KMS-11 (cell line): Measurements from ENCODE around the gene FPGS.

Experiments
- H2AFZ ChIP-seq: fragments of 200-600 bp; sonication (generic); 2 replicates; pipeline ENCODE4 v1.6.1; 2016; ENCODE audit warnings: antibody characterized with exemption, mixed run types, low read depth
- H3K27ac ChIP-seq: fragments of 200-600 bp; sonication (generic); 2 replicates; pipeline ENCODE4 v1.6.1; 2016; ENCODE audit warnings: mild to moderate bottlenecking, mixed run types
- H3K27me3 ChIP-seq: fragments of 200-600 bp; sonication (generic); 2 replicates; pipeline ENCODE4 v1.6.1; 2017; ENCODE audit warnings: mild to moderate bottlenecking, low read depth, mixed run types, moderate library complexity; ENCODE audit not compliant: insufficient read depth
- H3K36me3 ChIP-seq: fragments of 200-600 bp; sonication (generic); 2 replicates; pipeline ENCODE4 v1.6.1; 2017; ENCODE audit warnings: mild to moderate bottlenecking, mixed run types; ENCODE audit not compliant: insufficient read depth
- H3K4me1 ChIP-seq: fragments of 200-600 bp; sonication (generic); 2 replicates; pipeline ENCODE4 v1.6.1; 2016; ENCODE audit warnings: mild to moderate bottlenecking, low read depth, mixed run types; ENCODE audit not compliant: poor library complexity, severe bottlenecking
- H3K4me2 ChIP-seq: fragments of 200-600 bp; sonication (generic); 2 replicates; pipeline ENCODE4 v1.7.0; 2016; ENCODE audit warnings: mild to moderate bottlenecking, mixed run types
- H3K4me3 ChIP-seq: fragments of 200-600 bp; sonication (generic); IDR thresholded peaks from 2 replicates; pipeline ENCODE4 v1.6.1; 2017; ENCODE audit warnings: low read depth, low read length, mixed read lengths; ENCODE audit not compliant: insufficient read depth
- H3K79me2 ChIP-seq: fragments of 200-600 bp; sonication (generic); 2 replicates; pipeline ENCODE4 v1.6.1; 2016; ENCODE audit warnings: low read depth, mixed run types; ENCODE audit not compliant: insufficient read depth
- H3K9ac ChIP-seq: fragments of 200-600 bp; sonication (generic); 2 replicates; pipeline ENCODE4 v1.6.1; 2016; ENCODE audit warnings: mild to moderate bottlenecking, mixed run types
- H4K20me1 ChIP-seq: fragments of 200-600 bp; sonication (generic); 2 replicates; pipeline ENCODE4 v1.6.1; 2016; ENCODE audit warnings: mild to moderate bottlenecking, mixed run types; ENCODE audit not compliant: insufficient read depth
- CTCF ChIP-seq: fragments of 200-600 bp; sonication (generic); conservative IDR thresholded peaks from 2 replicates; pipeline ENCODE4 v1.6.1; 2017; ENCODE audit warnings: low read depth, mild to moderate bottlenecking, antibody characterized with exemption, low read length, moderate library complexity, mixed read lengths

FPGS gene

GRCh38 chr9:127802576-127803443, at the start of gene FPGS:
FPGS (plus strand) TSS chr9:127802882; CDS start chr9:127802925, 43 bp downstream.
- no peaks in the 10 kb centered on the region for H3K27me3 ChIP-seq
- H3K79me2 ChIP-seq = peaks cover 29% of the 10 kb centered on the region
- no peak; the same call in 1 of the 2 replicates for TF ChIP-seq CTCF
- peak within 1 kb of the TSS; percentile 92 for H3K9ac ChIP-seq
- peaks cover 34% of the 10 kb centered on the region for H3K4me1 ChIP-seq
- H3K4me2 ChIP-seq = peak within 1 kb of the TSS; percentile 90
- H3K4me3 ChIP-seq = no peak within 1 kb of the TSS
- peak within 1 kb of the TSS; percentile 80 for H2AFZ ChIP-seq
- H3K36me3 ChIP-seq = no peaks in the 10 kb centered on the region
- H3K27ac ChIP-seq = peak within 1 kb of the TSS; percentile 74
- H4K20me1 ChIP-seq = no peaks in the 10 kb centered on the region

- no peaks in the 10 kb centered on the region for H3K4me1 ChIP-seq
- H3K27ac ChIP-seq = no peak overlapping the region
- H3K36me3 ChIP-seq = no peaks in the 10 kb centered on the region
- no peak overlapping the region for H3K9ac ChIP-seq
- no peak overlapping the region for H2AFZ ChIP-seq
- no peak overlapping the region for H3K4me3 ChIP-seq
- no peaks in the 10 kb centered on the region for H3K79me2 ChIP-seq
- no peak for TF ChIP-seq CTCF
- no peaks in the 10 kb centered on the region for H3K27me3 ChIP-seq
- H3K4me2 ChIP-seq = no peak overlapping the region
- no peaks in the 10 kb centered on the region for H4K20me1 ChIP-seq
Measured at GRCh38 chr9:127753148-127753547, 49.5 kb upstream of the FPGS start.

GRCh38 chr9:127753622-127754021, 49.1 kb upstream of the FPGS start:
- Histone ChIP-seq H3K4me1 (no peaks in the 10 kb centered on the region), H3K4me3 (no peak overlapping the region), H3K4me2 (no peak overlapping the region), H3K79me2 (no peaks in the 10 kb centered on the region), H2AFZ (no peak overlapping the region), H3K27ac (no peak overlapping the region), H3K36me3 (no peaks in the 10 kb centered on the region), H4K20me1 (no peaks in the 10 kb centered on the region), H3K27me3 (no peaks in the 10 kb centered on the region), H3K9ac (no peak overlapping the region)
- TF ChIP-seq CTCF = no peak

GRCh38 chr9:127754099-127755060, 48.3 kb upstream of the FPGS start:
- Histone ChIP-seq H3K4me3 (no peak overlapping the region), H3K9ac (no peak overlapping the region), H3K36me3 (no peaks in the 10 kb centered on the region), H3K27me3 (no peaks in the 10 kb centered on the region), H4K20me1 (no peaks in the 10 kb centered on the region), H3K4me2 (no peak overlapping the region), H2AFZ (no peak overlapping the region), H3K4me1 (no peaks in the 10 kb centered on the region), H3K79me2 (no peaks in the 10 kb centered on the region), H3K27ac (no peak overlapping the region)
- no peak for TF ChIP-seq CTCF
